Activated T-helper 9 cell treated with anti-CD3 and anti-CD28 coated beads, Interleukin-2, amount 50 U/mL, for 16 hours (primary cell): ENCODE results near the gene NXPH3.
A peak's percentile ranks its signal among the peaks of the same experiment; 100 is the strongest.
"Not testable (repeated sequence)": the region's sequence is repeated elsewhere in the genome, so short reads cannot be mapped to it uniquely, and the experiment has no call there.

Experiments
- DNase-seq: peaks from one replicate; pipeline ENCODE4 v3.0.0-alpha.2; 2020; ENCODE audit warnings: low read depth

Gene NXPH3

GRCh38 chr17:49554694-49555494, 20.8 kb upstream of the NXPH3 start:
- no peak for DNase-seq

GRCh38 chr17:49555495-49556222, 20.0 kb upstream of the NXPH3 start:
- no peak for DNase-seq

GRCh38 chr17:49556223-49556943, 19.3 kb upstream of the NXPH3 start:
- DNase-seq: peak; percentile 67

- no peak for DNase-seq
Measured at GRCh38 chr17:49557312-49558024, 18.2 kb upstream of the NXPH3 start.

- DNase-seq: no peak
Measured at GRCh38 chr17:49564638-49565037, 11.0 kb upstream of the NXPH3 start.

- no peak for DNase-seq
Measured at GRCh38 chr17:49565948-49566491, 9.7 kb upstream of the NXPH3 start.

- no peak for DNase-seq
Measured at GRCh38 chr17:49566668-49567071, 9.0 kb upstream of the NXPH3 start.

- DNase-seq: no peak
Measured at GRCh38 chr17:49567104-49567521, 8.6 kb upstream of the NXPH3 start.

GRCh38 chr17:49567871-49568694, 7.6 kb upstream of the NXPH3 start:
- DNase-seq: peak; percentile 77

GRCh38 chr17:49568695-49569047, 7.0 kb upstream of the NXPH3 start:
- not testable (repeated sequence) for DNase-seq

- DNase-seq: no peak
Measured at GRCh38 chr17:49570540-49571242, 5.0 kb upstream of the NXPH3 start.

- DNase-seq: no peak
Measured at GRCh38 chr17:49571283-49571682, 4.4 kb upstream of the NXPH3 start.

GRCh38 chr17:49571764-49572163, 3.9 kb upstream of the NXPH3 start:
- DNase-seq: no peak

GRCh38 chr17:49572226-49572625, 3.4 kb upstream of the NXPH3 start:
- no peak for DNase-seq

GRCh38 chr17:49572806-49573420, 2.8 kb upstream of the NXPH3 start:
- no peak for DNase-seq

- DNase-seq: no peak
Measured at GRCh38 chr17:49573510-49574322, 2.0 kb upstream of the NXPH3 start.

- no peak for DNase-seq
Measured at GRCh38 chr17:49574323-49574781, 1.3 kb upstream of the NXPH3 start.

- no peak for DNase-seq
Measured at GRCh38 chr17:49574945-49575678, 559 bp upstream of the NXPH3 start.
